NCI-H1694 treated with DMSO at 0.1 percent for 48 hours (cell line): ENCODE results near the gene MMP24.

Source experiments
- DNase-seq: peaks from one replicate; lab custom pipeline; 2025; lab: John Stamatoyannopoulos, UW

The MMP24 gene

DNA sequence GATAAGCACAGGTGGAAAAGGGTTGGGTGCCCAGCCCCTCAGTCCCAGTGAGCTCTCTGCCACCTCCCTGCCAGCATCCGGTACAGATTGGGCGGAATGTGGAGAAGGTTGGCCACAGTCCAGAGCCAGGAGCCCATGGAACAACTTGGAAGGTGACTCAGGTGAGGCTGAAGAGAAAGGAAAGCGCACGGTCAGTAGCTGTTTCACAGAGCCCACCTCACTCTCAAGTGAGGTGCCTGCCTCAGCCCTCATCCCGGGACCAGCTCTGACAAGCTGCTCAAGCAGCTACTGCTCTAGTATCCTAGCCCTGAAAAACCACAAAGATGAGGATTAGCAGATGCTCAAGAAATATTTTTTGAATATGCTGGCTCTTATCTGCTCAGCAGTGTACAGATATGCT, 52.5 kb downstream of the MMP24 start:
- DNase-seq = no peak

DNA sequence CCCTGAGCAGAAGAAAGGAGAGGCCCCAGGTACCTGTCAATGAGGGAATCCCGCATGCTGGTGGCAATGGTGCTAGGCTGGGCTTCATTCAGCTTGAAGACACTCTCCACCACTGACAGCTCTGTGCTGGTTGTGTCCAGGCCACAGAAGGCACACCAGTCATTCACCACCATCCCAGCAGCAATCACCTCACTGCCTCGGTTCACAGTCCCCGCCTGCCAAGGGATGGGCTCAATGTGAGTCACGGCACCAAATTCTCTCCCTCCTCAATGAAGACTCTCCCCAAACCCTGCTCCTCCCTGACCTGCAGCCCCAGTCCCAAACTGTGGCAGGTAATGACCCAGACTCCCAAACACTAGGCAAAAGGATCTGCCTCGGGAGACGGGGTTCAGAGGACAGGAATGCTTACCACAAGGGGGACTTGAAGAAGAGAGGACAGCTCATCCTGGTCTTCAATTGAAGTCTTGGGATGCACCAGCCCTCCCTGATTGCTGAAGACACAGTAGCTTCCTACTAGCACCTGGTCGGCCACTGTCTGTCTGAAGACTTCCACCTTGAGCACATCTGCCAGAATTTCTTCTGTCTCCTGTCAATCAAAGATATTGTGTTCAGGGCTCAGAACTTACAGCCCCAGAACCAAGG, 53.2 kb downstream of the MMP24 start:
- DNase-seq = no peak

GRCh38 chr20:35280523-35280922, 54.0 kb downstream of the MMP24 start:
- no peak for DNase-seq

DNA sequence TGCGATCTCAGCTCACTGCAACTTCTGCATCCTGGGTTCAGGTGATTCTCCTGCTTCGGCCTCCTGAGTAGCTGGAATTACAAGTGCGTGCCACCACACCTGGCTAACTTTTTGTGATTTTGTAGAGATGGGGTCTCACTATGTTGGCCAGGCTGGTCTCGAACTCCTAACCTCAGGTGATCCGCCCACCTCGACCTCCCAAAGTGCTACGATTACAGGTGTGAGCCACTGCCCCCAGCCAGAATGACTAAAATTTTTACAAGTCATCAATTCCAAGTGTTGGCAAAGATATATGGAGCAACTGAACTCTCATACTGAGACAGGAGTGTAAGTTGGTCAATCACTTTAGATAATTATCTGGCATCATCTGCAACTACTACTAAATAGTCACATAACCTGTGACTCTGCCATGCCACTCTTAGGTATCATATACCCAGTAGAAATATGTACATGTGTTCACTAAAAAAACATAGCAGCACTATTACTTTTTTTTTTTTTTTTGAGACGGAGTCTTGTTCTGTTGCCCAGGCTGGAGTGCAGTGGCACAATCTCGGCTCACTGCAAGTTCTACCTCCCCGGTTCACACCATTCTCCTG, 55.1 kb downstream of the MMP24 start:
- no peak for DNase-seq

DNA sequence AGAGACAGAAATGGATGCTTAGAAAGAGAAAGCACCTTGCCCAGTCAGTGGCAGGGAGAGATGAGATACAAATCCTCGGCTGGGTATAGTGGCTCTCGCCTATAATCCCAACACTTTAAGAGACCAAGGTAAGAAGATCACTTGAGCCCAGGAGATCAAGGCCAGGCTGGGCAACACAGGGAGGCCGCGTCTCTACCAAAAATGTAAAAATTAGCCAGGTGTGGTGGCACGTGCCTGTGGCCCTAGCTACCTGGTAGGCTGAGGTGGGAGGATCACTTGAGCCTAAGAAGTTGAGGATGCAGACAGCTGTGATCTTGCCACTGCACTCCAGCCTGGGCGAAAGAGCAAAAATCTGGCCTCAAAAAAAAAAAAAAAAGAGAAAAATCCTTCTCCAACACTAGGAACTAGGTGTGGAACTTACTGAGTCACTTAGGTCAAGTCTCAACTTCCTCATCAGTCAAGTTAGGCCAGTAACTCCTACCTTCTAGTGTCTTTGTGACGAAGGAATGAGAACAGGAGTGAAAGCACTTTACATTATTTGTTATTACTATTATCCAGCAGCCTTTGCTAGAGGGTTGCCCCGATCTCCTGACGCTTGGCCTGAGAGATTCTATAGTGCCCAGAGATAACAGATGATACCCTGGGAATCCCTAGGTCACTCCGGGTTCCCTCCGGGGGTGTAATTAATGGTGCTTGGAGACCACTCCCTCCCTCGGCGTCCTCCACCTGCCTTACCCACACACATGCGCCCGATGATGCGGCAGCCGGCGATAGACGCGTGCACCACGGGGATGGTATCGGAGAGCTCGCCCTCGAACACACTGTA, 57.2 kb downstream of the MMP24 start:
- no peak for DNase-seq

- DNase-seq = peak; percentile 77
These were observed 57.9 kb downstream of the MMP24 start, which contains the start of gene EIF6 for GRCh38 chr20:35284267-35284991. Gene EIF6, minus strand, starts transcription at chr20:35284772. Its CDS starts 285 bp downstream, at chr20:35284487.

- DNase-seq = no peak
These were observed 58.7 kb downstream of the MMP24 start for GRCh38 chr20:35284992-35285805.

- no peak for DNase-seq
These were observed 59.3 kb downstream of the MMP24 start for GRCh38 chr20:35285806-35286076.

GRCh38 chr20:35286077-35286898, 59.8 kb downstream of the MMP24 start:
- DNase-seq = no peak

- DNase-seq = no peak
These were observed 60.5 kb downstream of the MMP24 start for GRCh38 chr20:35286899-35287508.

DNA sequence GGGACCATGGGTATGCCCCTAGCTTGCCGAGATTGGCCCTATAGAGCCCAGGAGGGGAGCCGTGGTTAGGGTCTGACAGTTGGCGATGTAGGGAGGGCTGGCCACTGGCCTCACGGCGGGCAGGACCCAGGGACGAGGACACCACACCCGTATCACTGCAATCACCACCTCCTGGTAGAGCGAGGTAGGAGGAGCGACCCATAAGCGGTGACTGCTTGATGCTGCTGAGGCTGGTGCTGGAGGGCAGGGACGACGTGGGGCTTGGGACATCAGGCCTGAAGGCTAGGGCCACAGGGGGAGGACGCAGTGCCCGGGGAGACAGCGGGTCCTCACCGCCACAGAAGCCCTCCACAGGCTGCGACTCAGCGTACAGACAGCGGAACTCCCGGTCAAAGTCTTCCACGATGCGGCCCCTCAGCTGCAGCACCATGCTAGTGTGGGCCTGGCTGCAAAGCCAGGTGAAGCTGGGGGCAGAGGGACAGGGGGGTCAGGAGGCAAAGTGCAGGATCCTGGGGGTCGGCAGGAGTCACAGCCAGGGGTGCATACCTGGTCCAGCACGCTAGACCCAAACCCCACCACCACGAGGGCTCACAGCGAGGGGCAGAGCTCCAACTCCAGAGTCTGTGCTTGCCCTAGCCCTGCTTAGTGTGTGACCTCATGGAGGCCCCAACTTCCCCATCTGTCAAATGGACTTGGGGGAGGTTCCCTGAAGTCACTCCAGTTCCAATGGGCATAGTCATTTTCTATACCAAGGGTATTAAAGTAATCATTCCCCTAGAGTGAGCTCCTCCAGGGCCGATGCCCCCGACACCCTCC, 61.2 kb downstream of the MMP24 start:
- DNase-seq = no peak

- no peak for DNase-seq
These were observed 62.0 kb downstream of the MMP24 start for GRCh38 chr20:35288325-35289060.

- no peak for DNase-seq
These were observed 63.8 kb downstream of the MMP24 start for GRCh38 chr20:35290186-35290886.

DNA sequence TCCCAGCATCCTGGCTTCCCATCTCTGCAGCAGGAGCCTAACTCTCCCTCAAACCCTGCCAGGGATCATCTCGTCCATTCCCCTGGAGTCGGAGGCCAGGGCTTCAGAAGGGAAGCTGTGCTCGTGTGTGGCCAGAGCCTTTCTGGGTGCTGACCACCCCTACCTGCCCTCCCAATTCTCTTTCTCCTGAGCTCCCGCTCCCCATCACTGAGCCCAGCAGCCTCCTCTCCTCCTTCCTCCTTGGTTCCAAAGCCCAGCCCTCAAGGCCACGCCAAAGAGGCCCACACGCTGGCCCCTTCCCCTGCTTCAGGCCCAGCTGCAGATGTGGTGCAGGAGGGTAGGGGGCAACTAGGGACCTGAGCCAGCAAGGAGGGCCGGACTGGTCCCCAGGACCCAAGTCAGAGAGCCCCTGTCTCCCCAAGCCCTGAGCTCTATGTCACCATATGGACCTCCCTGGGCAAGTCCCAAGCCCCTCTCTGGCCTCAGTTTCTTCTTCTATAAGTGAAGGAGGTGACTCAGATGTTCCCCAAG, 64.5 kb downstream of the MMP24 start:
- DNase-seq = no peak

- DNase-seq = no peak
These were observed 65.4 kb downstream of the MMP24 start, which contains the start of gene FAM83C for GRCh38 chr20:35291654-35292503. Gene FAM83C, minus strand, starts transcription at chr20:35292425. Its CDS starts 121 bp downstream, at chr20:35292304.

GRCh38 chr20:35292504-35293285, 66.2 kb downstream of the MMP24 start:
- no peak for DNase-seq
